ENCODE measurements around the gene LZTS3.

Gene LZTS3

DNA sequence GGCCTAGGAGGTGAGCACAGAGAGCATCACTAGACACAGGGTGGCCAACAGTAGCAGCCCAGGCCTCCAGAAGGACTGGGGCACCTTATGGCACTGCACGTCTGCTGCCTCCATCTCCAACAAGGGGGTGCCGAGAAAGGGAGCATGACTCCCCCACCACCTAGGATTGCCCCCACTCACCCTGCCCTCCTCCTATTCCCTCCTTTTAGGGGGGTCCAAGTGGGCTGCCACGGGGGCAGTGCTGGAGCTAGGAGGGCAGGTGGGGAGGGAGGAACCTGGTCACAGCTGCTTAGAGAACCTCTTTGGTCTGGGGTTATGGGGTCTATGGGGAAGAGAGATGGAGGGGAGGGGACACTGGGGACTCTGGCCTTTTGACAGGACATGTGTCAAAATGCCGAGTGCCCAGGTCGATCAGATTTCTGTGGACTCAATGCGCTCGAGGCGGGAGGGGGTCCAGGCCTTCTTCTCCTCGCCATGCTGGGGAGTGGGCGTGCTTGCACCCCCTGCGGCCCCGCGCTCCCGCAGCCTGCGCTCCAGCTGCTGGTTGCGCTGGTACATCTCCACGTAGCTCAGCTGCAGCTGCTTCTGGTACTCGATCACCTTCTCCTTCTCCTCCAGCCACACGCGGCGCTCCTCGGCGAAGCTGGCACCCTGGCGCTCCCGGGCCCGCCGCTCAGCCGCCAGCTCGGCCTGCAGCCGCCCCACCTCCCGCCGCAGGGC is 9.1 kb downstream of the LZTS3 start:
- no peak for TF ChIP-seq EZH2 (IDR thresholded peaks at IDR 0.05; ENCODE audit: borderline replicate concordance, low read depth, low read length, severe bottlenecking)
- TF ChIP-seq, protein P1, sequence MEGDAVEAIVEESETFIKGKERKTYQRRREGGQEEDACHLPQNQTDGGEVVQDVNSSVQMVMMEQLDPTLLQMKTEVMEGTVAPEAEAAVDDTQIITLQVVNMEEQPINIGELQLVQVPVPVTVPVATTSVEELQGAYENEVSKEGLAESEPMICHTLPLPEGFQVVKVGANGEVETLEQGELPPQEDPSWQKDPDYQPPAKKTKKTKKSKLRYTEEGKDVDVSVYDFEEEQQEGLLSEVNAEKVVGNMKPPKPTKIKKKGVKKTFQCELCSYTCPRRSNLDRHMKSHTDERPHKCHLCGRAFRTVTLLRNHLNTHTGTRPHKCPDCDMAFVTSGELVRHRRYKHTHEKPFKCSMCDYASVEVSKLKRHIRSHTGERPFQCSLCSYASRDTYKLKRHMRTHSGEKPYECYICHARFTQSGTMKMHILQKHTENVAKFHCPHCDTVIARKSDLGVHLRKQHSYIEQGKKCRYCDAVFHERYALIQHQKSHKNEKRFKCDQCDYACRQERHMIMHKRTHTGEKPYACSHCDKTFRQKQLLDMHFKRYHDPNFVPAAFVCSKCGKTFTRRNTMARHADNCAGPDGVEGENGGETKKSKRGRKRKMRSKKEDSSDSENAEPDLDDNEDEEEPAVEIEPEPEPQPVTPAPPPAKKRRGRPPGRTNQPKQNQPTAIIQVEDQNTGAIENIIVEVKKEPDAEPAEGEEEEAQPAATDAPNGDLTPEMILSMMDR (IDR thresholded peaks at IDR 0.05; ENCODE audit: borderline replicate concordance, extremely low read depth, low read length, poor library complexity, severe bottlenecking): no peak
- H3K79me2 ChIP-seq (ENCODE audit: insufficient read depth, low read length): peaks cover 15% of the 10 kb centered on the region
- peaks cover 11% of the 10 kb centered on the region for H3K4me1 ChIP-seq (ENCODE audit: insufficient read depth, low read length)
- H3K27me3 ChIP-seq (ENCODE audit: insufficient read depth, low read length, poor library complexity): no peaks in the 10 kb centered on the region
- H3K36me3 ChIP-seq (ENCODE audit: insufficient read depth, low read length): no peaks in the 10 kb centered on the region; the same call in 1 of the 2 replicates
- H3K27ac ChIP-seq (ENCODE audit: low read length): no peak overlapping the region
- H3K9ac ChIP-seq (ENCODE audit: low read depth, low read length): no peak overlapping the region
- 0 out of 2 replicates have a peak, but pooled peaks cover 3% of the 10 kb centered on the region for H4K20me1 ChIP-seq (ENCODE audit: insufficient read depth, low read length)
- H3K4me3 ChIP-seq (ENCODE audit: low read depth in 1 of 2, low read length in 2 of 2): no peak overlapping the region
- ATAC-seq (ENCODE audit: insufficient read depth, low read depth) (no peak), DNase-seq (no peak)
- no peak overlapping the region for H3K4me2 ChIP-seq (ENCODE audit: insufficient read depth, low read length)
- no peaks in the 10 kb centered on the region for H3K9me3 ChIP-seq (ENCODE audit: insufficient read depth, low read length, severe bottlenecking)
- no peak overlapping the region for H2AFZ ChIP-seq (ENCODE audit: low read depth, low read length)

DNA sequence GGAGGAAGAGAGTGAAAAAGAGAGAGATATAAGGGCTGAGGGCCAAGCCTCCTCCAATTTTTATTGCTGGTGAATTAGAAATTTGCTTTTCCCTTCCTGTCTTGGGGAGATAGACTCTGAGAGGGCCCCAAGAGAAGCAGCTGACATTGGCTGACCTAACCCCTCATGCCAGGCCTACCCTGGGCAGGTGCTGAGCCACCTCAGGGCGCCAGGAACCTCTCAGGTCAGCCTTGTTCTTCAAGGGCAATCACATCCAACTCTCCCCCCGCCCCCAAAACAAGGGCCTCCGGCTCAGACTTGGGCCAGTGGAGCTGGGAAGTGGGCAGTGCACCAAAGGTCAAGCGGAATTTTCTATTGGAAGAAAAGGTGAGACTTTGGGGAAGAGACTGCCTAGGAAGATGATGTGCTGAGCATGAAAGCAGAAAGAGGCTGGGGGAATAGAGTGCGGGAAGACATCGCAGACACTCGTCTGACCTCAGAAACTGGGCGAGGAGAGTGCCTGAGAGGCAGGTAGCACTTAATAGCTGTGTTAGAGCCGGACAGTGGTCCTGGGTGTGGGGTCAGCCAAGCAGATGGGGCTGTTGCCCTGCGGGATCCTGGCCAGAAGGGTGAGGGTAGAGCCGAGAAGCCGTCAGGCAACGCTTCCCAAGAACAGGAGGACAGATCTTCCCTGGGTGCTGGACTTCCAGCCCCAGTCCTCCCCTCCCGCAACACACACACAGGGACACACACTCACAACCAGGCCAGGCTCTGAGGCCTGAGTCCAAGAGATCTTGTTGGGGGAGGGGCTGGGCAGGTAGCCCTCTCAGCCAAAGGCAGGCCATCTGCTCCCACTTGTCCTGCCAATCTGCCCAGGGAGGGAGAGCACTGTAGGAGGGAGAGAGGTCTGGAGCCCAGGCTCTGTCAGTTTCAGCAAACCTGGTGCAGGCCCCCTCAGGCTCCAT is 10.0 kb downstream of the LZTS3 start:
- no peak overlapping the region for H3K4me2 ChIP-seq (ENCODE audit: insufficient read depth, low read length)
- no peak overlapping the region for H3K4me3 ChIP-seq (ENCODE audit: low read depth in 1 of 2, low read length in 2 of 2)
- TF ChIP-seq EZH2 (IDR thresholded peaks at IDR 0.05; ENCODE audit: borderline replicate concordance, low read depth, low read length, severe bottlenecking): no peak
- TF ChIP-seq, protein P1 (IDR thresholded peaks at IDR 0.05; ENCODE audit: borderline replicate concordance, extremely low read depth, low read length, poor library complexity, severe bottlenecking): no peak
- DNase-seq (no peak), ATAC-seq (ENCODE audit: insufficient read depth, low read depth) (no peak)
- H3K4me1 ChIP-seq (ENCODE audit: insufficient read depth, low read length): peaks cover 18% of the 10 kb centered on the region
- peaks cover 23% of the 10 kb centered on the region for H3K79me2 ChIP-seq (ENCODE audit: insufficient read depth, low read length)
- H3K27ac ChIP-seq (ENCODE audit: low read length): no peak overlapping the region
- no peaks in the 10 kb centered on the region; the same call in 1 of the 2 replicates for H3K36me3 ChIP-seq (ENCODE audit: insufficient read depth, low read length)
- H4K20me1 ChIP-seq (ENCODE audit: insufficient read depth, low read length): peaks cover 10% of the 10 kb centered on the region
- H2AFZ ChIP-seq (ENCODE audit: low read depth, low read length): no peak overlapping the region
- no peaks in the 10 kb centered on the region for H3K9me3 ChIP-seq (ENCODE audit: insufficient read depth, low read length, severe bottlenecking)
- H3K9ac ChIP-seq (ENCODE audit: low read depth, low read length): no peak overlapping the region
- no peaks in the 10 kb centered on the region for H3K27me3 ChIP-seq (ENCODE audit: insufficient read depth, low read length, poor library complexity)

DNA sequence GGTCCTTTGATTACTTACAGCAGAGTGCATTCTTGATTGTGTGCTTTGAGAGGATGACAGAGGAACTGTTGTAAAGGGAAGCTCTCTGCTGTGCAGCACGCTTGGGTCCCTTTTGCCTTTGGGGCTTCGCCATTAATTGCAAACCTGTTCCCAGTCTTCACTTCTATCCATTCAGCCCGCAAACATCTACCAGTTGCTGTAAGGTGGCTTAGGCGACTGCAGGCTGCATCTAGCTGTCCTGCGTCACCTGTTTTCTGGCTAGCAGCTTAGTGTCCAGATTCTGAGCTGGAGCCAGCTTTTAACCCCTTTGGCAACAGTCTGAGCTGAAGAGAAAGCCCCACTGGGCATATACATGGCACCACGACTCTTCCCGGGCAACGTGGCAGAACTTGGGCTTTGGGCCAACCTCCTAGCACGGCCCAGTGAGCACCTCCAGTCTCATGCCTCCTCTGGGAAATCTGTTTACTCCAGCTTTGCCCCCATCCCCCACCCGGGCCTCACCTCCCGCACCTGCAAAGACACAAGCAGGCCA is 11.2 kb downstream of the LZTS3 start:
- Histone ChIP-seq H3K4me1 (ENCODE audit: insufficient read depth, low read length) (peaks cover 30% of the 10 kb centered on the region), H3K4me2 (ENCODE audit: insufficient read depth, low read length) (no peak overlapping the region), H3K27me3 (ENCODE audit: insufficient read depth, low read length, poor library complexity) (no peaks in the 10 kb centered on the region), H2AFZ (ENCODE audit: low read depth, low read length) (no peak overlapping the region), H3K9ac (ENCODE audit: low read depth, low read length) (no peak overlapping the region), H3K36me3 (ENCODE audit: insufficient read depth, low read length) (no peaks in the 10 kb centered on the region; the same call in 1 of the 2 replicates), H3K79me2 (ENCODE audit: insufficient read depth, low read length) (peaks cover 36% of the 10 kb centered on the region), H3K9me3 (ENCODE audit: insufficient read depth, low read length, severe bottlenecking) (no peaks in the 10 kb centered on the region), H3K27ac (ENCODE audit: low read length) (no peak overlapping the region), H4K20me1 (ENCODE audit: insufficient read depth, low read length) (peaks cover 20% of the 10 kb centered on the region), H3K4me3 (ENCODE audit: low read depth in 1 of 2, low read length in 2 of 2) (no peak overlapping the region)
- DNase-seq (no peak), ATAC-seq (ENCODE audit: insufficient read depth, low read depth) (no peak)
- TF ChIP-seq, protein P1 (IDR thresholded peaks at IDR 0.05; ENCODE audit: borderline replicate concordance, extremely low read depth, low read length, poor library complexity, severe bottlenecking): no peak
- no peak for TF ChIP-seq EZH2 (IDR thresholded peaks at IDR 0.05; ENCODE audit: borderline replicate concordance, low read depth, low read length, severe bottlenecking)
